ENCODE results near the gene FAM217A.
A peak's percentile ranks its signal among the peaks of the same experiment; 100 is the strongest.

Gene FAM217A

GRCh38 chr6:4023240-4023639, 55.7 kb downstream of the FAM217A start:
- DNase-seq (ENCODE audit: insufficient read length, low spot score) (no peak), FAIRE-seq (no peak)

GRCh38 chr6:4021854-4022695, 56.9 kb downstream of the FAM217A start:
- FAIRE-seq (no peak), DNase-seq (ENCODE audit: insufficient read length, low spot score) (no peak)

GRCh38 chr6:4021133-4021853, 57.6 kb downstream of the FAM217A start:
- DNase-seq (ENCODE audit: insufficient read length, low spot score) (peak; percentile 94), FAIRE-seq (peak; percentile 31)

GRCh38 chr6:4020822-4021132, 58.2 kb downstream of the FAM217A start:
- FAIRE-seq = no peak
- no peak for DNase-seq (ENCODE audit: insufficient read length, low spot score)

- FAIRE-seq (no peak), DNase-seq (ENCODE audit: insufficient read length, low spot score) (peak; percentile 21)
Measured at GRCh38 chr6:4018924-4019236, 60.1 kb downstream of the FAM217A start.
